Measurements from ENCODE around the gene IP6K3. TPM values are rescaled to one million over a fixed set of nuclear protein-coding genes. Genes with fewer than 3 reads are reported as not detected.

The IP6K3 gene
- polyA plus RNA-seq, 1 donor (not counting 4 experiments of a cell fraction or from before 2014, with no cell fraction given), result not detected

DNA sequence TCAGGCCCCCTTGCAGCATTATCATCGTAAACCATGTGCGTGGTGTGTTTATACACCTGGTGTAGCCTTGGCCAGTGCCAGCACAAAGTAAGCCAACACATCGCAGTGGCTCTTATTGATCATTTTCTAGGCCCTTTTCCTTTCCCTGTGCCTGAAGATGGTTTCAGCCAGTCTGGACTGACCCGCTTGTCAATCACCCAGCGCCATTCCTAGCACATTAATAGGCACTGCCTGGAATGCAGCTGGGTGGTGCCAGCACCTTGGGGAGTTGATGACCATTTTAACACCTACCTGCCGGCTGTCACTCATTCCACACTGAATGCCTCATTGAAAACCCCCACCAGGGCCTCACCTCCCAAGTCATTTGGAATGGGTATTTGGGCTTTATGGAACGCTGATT is 30.3 kb downstream of the IP6K3 start:
- TF ChIP-seq, protein P1, sequence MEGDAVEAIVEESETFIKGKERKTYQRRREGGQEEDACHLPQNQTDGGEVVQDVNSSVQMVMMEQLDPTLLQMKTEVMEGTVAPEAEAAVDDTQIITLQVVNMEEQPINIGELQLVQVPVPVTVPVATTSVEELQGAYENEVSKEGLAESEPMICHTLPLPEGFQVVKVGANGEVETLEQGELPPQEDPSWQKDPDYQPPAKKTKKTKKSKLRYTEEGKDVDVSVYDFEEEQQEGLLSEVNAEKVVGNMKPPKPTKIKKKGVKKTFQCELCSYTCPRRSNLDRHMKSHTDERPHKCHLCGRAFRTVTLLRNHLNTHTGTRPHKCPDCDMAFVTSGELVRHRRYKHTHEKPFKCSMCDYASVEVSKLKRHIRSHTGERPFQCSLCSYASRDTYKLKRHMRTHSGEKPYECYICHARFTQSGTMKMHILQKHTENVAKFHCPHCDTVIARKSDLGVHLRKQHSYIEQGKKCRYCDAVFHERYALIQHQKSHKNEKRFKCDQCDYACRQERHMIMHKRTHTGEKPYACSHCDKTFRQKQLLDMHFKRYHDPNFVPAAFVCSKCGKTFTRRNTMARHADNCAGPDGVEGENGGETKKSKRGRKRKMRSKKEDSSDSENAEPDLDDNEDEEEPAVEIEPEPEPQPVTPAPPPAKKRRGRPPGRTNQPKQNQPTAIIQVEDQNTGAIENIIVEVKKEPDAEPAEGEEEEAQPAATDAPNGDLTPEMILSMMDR (optimal IDR thresholded peaks at IDR 0.05 in 1 of 3, IDR thresholded peaks at IDR 0.05 in 1 of 3, conservative IDR thresholded peaks at IDR 0.05 in 1 of 3; ENCODE audit: extremely low read depth in 1 of 3, insufficient read depth in 2 of 3, low read length in 3 of 3), result no peak
- no peak for TF ChIP-seq EZH2 (IDR thresholded peaks at IDR 0.05; ENCODE audit: low read length)
- H3K4me2 ChIP-seq (ENCODE audit: control insufficient read depth, extremely low read depth, insufficient read depth, low read depth, low read length), result peak overlapping the region; percentile 24
- no peaks in the 10 kb centered on the region for H3K36me3 ChIP-seq (ENCODE audit: control insufficient read depth in 2 of 2, extremely low read depth in 1 of 2, insufficient read depth in 2 of 2, low read length in 2 of 2)
- no peak overlapping the region for H3K4me3 ChIP-seq (ENCODE audit: control insufficient read depth in 2 of 3, extremely low read depth in 1 of 3, insufficient read depth in 2 of 3, low read depth in 1 of 3, low read length in 3 of 3)
- H3K9ac ChIP-seq (ENCODE audit: control insufficient read depth, extremely low read depth, insufficient read depth, low read length), result no peak overlapping the region
- no peak overlapping the region for H2AFZ ChIP-seq (ENCODE audit: control insufficient read depth, low read length)
- DNase-seq (ENCODE audit: low read depth, low spot score), result no peak
- H3K4me1 ChIP-seq (ENCODE audit: control insufficient read depth, extremely low read depth, insufficient read depth, low read length), result peaks cover 39% of the 10 kb centered on the region
- H3K27me3 ChIP-seq (ENCODE audit: control insufficient read depth, extremely low read depth, insufficient read depth, low read length), result no peaks in the 10 kb centered on the region
- no peaks in the 10 kb centered on the region for H3K79me2 ChIP-seq (ENCODE audit: control insufficient read depth, insufficient read depth, low read length)
- peak overlapping the region; percentile 44 for H3K27ac ChIP-seq (ENCODE audit: control insufficient read depth, insufficient read depth, low read length)
- no peaks in the 10 kb centered on the region for H3K9me3 ChIP-seq (ENCODE audit: control insufficient read depth, low read depth, low read length)
- H4K20me1 ChIP-seq (ENCODE audit: control insufficient read depth, extremely low read depth, insufficient read depth, low read length), result no peaks in the 10 kb centered on the region
- H3K9me1 ChIP-seq (ENCODE audit: control insufficient read depth, extremely low read depth, insufficient read depth, low read length), result no peaks in the 10 kb centered on the region
- FAIRE-seq, result no peak
- dilution Hi-C loops (cut with MboI; ENCODE audit: extremely low pct_ligation_motif_present, low sequenced_read_pairs), result no loop called here

DNA sequence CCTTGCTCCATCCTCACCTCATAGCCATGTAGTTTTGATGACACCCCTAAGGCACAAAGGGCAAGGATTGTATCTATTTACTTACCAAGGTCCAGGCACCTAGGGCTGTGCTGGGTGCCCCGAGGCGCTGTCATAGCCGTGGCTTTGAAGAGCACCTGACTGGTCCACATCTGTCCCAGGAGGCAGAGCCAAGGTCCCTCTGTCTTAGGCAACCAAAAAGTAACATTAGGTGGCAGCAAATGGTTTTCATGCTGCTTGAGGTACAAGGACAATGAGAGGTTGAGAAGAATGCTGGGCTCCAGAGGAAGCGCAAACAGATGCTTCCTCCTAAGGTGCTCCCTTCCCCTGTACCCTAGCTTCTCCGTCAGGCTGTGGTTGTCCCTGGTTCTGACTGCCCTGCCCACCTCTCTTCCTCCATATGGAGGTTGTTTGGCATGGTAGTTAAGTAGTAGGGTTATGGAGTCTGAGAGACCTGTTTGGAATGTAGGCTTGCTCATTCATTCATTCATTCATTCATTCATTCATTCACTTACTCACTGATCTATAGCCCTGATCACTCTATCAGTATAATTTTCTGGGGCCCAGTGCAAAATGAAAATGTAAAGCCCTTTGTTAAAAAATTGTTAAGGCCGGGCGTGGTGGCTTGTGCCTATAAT is 32.2 kb downstream of the IP6K3 start:
- Histone ChIP-seq H4K20me1 (ENCODE audit: control insufficient read depth, extremely low read depth, insufficient read depth, low read length) (no peaks in the 10 kb centered on the region), H3K4me3 (ENCODE audit: control insufficient read depth in 2 of 3, extremely low read depth in 1 of 3, insufficient read depth in 2 of 3, low read depth in 1 of 3, low read length in 3 of 3) (no peak overlapping the region), H3K27me3 (ENCODE audit: control insufficient read depth, extremely low read depth, insufficient read depth, low read length) (no peaks in the 10 kb centered on the region), H3K79me2 (ENCODE audit: control insufficient read depth, insufficient read depth, low read length) (peaks cover 16% of the 10 kb centered on the region), H3K9me1 (ENCODE audit: control insufficient read depth, extremely low read depth, insufficient read depth, low read length) (peaks cover 2% of the 10 kb centered on the region), H3K36me3 (ENCODE audit: control insufficient read depth in 2 of 2, extremely low read depth in 1 of 2, insufficient read depth in 2 of 2, low read length in 2 of 2) (peaks cover 0 to 15% of the 10 kb centered on the region in 2 experiments), H2AFZ (ENCODE audit: control insufficient read depth, low read length) (no peak overlapping the region), H3K27ac (ENCODE audit: control insufficient read depth, insufficient read depth, low read length) (no peak overlapping the region), H3K9me3 (ENCODE audit: control insufficient read depth, low read depth, low read length) (no peaks in the 10 kb centered on the region), H3K4me1 (ENCODE audit: control insufficient read depth, extremely low read depth, insufficient read depth, low read length) (peaks cover 54% of the 10 kb centered on the region), H3K4me2 (ENCODE audit: control insufficient read depth, extremely low read depth, insufficient read depth, low read depth, low read length) (no peak overlapping the region), H3K9ac (ENCODE audit: control insufficient read depth, extremely low read depth, insufficient read depth, low read length) (no peak overlapping the region)
- TF ChIP-seq, protein P1 (optimal IDR thresholded peaks at IDR 0.05 in 1 of 3, IDR thresholded peaks at IDR 0.05 in 1 of 3, conservative IDR thresholded peaks at IDR 0.05 in 1 of 3; ENCODE audit: extremely low read depth in 1 of 3, insufficient read depth in 2 of 3, low read length in 3 of 3), result peak in 1 of 3 experiments; percentile 17
- no peak for TF ChIP-seq EZH2 (IDR thresholded peaks at IDR 0.05; ENCODE audit: low read length)
- dilution Hi-C loops (cut with MboI; ENCODE audit: extremely low pct_ligation_motif_present, low sequenced_read_pairs), result no loop called here
- FAIRE-seq (no peak), DNase-seq (ENCODE audit: low read depth, low spot score) (no peak)

All from keratinocyte (primary cell).